GM18870 (cell line): ENCODE data around the gene SNAPC4.

Source experiments
- ATAC-seq: cut with Tn5 transposase; IDR thresholded peaks from one replicate; pipeline ENCODE4 v1.9.1; 2021; ENCODE audit warnings: moderate library complexity; ENCODE audit not compliant: unreplicated experiment

SNAPC4 gene, protein sequence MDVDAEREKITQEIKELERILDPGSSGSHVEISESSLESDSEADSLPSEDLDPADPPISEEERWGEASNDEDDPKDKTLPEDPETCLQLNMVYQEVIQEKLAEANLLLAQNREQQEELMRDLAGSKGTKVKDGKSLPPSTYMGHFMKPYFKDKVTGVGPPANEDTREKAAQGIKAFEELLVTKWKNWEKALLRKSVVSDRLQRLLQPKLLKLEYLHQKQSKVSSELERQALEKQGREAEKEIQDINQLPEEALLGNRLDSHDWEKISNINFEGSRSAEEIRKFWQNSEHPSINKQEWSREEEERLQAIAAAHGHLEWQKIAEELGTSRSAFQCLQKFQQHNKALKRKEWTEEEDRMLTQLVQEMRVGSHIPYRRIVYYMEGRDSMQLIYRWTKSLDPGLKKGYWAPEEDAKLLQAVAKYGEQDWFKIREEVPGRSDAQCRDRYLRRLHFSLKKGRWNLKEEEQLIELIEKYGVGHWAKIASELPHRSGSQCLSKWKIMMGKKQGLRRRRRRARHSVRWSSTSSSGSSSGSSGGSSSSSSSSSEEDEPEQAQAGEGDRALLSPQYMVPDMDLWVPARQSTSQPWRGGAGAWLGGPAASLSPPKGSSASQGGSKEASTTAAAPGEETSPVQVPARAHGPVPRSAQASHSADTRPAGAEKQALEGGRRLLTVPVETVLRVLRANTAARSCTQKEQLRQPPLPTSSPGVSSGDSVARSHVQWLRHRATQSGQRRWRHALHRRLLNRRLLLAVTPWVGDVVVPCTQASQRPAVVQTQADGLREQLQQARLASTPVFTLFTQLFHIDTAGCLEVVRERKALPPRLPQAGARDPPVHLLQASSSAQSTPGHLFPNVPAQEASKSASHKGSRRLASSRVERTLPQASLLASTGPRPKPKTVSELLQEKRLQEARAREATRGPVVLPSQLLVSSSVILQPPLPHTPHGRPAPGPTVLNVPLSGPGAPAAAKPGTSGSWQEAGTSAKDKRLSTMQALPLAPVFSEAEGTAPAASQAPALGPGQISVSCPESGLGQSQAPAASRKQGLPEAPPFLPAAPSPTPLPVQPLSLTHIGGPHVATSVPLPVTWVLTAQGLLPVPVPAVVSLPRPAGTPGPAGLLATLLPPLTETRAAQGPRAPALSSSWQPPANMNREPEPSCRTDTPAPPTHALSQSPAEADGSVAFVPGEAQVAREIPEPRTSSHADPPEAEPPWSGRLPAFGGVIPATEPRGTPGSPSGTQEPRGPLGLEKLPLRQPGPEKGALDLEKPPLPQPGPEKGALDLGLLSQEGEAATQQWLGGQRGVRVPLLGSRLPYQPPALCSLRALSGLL (N-terminal part only)

DNA sequence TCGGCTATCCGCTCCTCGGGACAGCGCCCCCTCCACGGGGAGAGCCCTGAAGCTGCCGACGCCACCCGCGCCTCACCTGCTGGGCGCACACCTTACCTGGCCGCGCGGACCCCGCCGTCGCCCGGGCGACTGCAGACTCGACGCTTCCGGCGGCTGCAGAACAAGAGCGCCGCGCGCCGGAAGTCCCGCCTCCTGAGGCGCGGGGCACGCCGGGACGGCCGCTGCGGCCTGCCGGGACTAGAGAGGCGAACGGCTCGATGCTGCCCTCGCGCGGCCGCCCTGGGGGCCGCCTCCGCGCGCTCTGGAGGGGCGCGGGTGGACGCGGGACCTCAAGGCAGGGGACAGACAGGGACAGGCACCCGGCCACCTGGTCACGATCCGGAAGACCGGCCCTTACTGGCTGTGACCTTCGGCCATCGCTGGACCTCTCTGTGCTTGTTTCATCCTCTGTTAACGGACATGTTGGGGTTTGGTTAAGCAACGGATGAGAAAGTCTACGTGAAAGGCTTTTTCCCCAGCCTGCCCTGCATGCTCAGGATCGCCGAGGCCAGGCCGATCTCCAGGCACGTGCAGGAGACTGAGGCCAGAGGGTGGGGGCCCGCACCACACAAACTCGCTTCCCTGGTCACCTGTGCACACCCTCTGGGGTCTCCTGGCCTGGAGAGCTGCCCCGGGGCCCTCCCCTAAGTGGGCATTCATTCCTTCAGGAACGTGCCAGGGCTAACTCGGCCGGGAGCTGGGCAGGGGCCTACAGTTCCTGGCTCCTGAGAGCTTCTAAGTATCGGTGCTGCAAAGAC, at the start of gene SNAPC4:
SNAPC4 (minus strand) TSS at position 133 of the 797 bp plus-strand sequence. CDS start 1,742 bp downstream, outside the sequence.
- no peak for ATAC-seq

DNA sequence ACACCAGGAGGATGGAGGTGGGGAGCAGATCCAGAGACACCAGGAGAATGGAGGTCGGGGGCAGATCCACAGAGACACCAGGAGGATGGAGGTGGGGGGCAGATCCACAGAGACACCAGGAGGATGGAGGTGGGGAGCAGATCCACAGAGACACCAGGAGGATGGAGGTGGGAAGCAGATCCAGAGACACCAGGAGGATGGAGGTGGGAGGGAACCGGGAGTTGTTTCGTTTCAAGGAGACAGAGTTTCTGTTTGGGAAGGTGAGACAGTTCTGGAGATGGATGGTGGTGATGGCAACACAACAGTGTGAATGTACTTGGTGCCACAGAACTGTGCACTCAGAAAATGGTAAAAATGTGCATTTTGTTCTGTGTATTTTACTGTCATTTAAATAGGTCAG, 48.7 kb upstream of the SNAPC4 start:
- ATAC-seq, result no peak

DNA sequence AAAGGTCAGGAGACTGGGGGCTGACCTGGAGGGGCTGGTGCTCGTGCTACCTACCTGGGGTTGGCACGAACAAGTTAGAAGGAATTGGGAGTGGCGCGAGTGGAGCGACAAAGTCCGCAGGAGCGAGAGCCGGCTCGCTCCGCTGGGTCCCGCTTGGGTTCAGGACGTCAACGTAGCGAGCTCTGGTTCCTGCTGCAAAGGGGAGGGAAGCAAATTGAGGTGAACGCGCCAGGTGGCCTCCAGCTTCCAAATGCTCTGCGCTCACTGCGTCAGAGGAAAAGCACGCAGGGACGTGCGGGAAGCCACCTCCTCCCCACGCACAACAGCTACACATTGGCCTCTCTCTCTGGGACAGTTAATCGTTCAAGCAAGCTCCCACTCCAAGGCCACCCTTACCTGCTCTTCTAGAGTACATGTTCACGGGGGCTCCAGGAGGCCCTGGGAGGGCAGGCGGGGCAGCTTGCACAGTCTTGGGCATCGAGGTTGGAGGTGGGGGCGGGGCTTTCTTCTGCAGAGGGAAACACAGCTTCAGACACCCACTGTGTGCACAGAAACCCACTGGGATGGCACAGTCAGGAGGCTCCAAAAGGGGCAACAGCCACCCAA, 47.3 kb upstream of the SNAPC4 start:
- ATAC-seq, result no peak

DNA sequence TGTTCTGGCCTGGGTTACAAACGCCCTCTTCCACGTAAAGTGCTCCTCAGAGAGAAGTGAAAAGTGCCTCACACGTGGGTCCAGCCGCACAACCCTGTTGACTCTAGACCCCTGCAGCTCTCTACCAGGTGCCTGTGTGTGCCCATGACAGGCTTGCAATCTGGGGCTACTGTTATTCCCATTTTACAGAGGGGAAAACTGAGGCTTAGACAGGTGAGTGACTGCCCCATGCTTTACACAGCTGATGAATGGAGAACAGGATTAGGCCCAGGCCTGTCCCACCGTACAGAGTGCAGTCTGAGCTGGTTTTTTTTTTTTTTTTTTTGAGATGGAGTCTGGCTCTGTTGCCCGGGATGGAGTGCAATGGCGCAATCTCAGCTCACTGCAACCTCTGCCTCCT, 45.8 kb upstream of the SNAPC4 start:
- no peak for ATAC-seq

DNA sequence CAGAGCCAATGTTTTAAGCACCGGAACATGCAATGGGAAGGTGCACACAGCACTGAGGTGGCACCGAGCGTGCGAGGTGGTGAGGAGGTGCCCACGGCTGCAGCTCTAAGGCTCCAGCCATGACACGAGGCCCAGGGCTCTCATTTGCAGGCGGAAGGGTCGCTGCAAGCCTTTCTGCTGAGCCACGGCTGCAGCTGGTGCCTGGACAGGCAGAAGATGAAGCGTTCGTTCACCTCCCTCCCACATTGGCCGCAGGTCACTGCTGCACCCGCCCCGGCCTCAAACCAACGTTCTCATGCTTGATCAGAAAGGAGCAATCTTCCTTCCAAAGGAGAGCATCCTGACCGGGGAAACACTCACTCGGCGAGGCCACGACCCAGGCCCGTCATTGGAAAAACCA, 44.1 kb upstream of the SNAPC4 start:
- no peak for ATAC-seq

DNA sequence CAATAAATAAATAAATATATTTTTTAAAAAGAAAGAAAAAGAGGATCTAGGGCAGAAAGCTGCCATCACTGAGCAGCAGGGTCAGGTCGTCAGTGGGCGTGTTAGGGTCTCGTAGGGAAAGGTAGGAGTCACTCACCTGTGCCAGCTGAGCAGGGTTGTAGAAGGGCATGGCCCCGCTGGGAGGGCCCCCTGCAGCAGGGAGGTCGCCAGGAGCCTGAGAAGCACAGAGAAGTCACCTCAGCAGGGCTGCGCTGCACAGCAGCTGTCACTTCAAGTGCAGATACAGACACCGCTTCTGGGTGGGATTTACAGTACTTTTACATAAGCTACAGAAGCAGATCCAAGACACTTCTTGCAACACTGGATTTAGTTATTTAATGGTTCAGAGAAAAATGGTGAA, 43.7 kb upstream of the SNAPC4 start:
- ATAC-seq, result no peak

DNA sequence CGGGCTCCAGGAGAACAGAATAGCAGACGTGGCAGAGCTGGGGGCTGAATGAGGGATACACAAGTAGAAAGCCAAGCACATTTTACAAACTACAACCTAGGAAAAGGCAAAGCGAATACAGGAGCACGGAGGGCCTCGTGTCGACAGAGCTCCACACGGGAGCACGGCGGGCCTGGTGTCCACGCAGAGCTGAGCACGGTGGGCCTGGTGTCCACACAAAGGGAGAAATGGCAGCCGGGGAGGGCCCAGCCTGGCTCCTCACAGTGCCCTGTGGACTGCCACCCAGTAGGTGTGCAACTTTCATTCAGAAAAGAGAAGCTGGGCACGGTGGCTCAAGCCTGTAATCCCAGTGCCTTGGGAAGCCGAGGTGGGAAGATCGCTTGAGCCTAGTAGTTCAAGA, 43.1 kb upstream of the SNAPC4 start:
- no peak for ATAC-seq

DNA sequence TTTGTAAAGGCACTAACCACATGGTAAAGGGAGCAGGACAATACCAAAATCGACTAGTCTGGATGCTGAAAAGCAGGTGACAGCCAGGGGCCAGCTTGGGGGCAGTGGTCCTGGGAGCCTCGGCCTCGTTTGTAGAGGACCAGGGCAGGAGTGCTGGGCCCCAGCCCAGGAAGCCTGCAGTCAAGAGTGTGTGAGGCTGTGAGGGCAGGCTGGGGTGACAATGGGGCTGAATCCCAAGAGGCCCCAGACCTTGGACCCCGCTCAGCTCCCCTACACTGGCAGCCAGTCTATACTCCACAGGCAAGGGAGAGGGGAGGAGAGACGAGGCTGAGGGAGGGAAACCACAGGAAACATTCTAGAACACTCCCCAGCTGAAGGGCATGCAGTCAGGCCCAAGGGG, 42.3 kb upstream of the SNAPC4 start:
- ATAC-seq, result no peak

DNA sequence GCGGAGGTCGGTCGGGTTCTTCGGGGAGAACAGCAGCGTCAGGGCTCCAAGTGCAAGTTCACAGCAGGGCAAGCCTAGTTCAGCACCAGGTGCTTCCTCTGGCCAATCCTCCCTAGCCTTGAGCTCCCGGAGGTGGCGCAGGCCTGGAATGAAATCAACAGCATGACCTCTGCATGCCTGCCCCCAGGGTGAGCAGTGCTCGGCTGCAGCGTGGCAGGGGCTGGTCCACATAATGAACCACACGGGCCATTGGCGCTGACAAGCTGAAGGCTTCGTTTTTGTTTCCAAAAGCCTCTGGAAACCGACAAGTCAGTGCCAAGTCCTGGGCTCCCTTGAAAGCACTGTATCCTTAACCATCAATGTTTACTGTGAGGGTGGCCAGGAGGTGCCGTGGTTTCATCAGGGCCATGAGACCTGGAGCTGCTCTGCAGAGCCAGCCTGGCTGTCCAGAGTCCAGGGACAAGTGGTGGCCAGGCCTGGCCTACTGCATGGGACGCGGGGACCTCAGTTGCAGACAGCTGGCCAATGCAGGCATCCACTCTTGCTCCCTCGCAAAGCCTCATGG, 41.8 kb upstream of the SNAPC4 start:
- ATAC-seq, result no peak

DNA sequence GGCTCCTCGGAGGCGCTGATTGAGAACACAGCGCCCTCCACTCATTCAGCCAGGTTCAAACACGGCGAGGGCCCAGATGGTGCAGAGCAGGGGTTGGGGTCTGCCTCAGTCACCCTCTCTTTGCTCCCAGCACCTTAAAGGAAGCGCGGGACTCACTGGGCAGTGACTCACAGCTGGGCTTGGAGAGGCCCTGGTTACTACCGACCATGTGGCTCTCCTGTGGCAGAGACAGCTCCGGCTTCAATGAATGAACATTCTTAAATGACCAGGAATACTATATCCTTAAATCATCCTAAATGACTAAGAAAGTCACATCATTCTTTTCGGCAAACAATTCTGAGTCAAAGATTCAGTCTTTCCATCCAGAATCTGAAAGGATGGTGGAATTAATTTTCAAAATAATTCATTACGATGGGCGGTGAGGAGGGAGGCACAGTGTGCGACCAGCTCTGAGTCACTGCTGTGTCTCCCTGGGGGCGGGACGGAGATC, 41.3 kb upstream of the SNAPC4 start:
- no peak for ATAC-seq

DNA sequence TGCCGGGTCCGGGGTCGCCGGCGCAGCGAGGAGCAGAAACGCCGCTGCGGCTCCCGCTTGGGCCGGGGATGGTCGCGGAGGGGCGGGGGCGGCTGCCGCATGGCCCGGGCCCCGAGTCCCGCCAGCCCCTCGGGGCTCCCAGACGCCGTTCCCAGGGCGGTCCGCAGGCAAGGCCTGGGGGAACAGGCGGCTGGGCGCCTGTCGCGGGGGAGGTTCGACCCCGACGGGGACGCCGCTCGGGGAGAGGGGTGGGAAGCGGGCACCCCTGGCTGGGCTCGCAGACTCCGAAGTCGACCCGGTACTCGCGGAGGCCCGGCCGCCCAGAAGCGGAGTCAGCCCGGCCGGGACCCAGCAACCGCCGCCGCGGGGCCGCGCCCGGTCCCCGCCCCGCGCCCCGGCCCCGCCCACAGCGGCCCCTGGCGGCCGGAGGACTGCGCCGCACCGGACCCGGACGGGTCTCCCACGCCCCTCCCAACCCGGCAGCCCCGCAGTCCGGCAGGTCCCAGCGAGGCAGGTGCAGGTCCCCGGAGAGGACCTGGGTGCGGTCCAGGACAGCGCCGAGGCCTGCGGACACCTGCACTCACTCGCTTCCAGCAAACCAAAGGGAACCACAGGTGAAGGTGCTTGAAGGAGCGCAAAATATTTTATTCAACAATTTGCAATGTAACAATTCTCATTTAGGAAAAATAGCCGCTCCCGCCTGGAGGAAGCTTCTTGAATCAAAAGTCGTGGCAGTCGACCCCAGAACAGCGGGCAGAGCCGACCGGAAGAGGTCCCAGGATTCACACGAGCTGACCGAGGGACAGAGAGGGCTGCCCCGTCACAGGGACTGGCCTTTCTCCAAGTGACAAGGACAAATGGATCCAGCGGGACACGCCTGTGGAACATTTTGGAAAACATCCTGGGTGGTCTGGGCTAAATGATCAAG, 39.8 kb upstream of the SNAPC4 start, which contains the start of gene INPP5E:
INPP5E (minus strand) TSS at position 365 of the 928 bp plus-strand sequence. CDS start 426 bp downstream, outside the sequence.
- ATAC-seq, result no peak

DNA sequence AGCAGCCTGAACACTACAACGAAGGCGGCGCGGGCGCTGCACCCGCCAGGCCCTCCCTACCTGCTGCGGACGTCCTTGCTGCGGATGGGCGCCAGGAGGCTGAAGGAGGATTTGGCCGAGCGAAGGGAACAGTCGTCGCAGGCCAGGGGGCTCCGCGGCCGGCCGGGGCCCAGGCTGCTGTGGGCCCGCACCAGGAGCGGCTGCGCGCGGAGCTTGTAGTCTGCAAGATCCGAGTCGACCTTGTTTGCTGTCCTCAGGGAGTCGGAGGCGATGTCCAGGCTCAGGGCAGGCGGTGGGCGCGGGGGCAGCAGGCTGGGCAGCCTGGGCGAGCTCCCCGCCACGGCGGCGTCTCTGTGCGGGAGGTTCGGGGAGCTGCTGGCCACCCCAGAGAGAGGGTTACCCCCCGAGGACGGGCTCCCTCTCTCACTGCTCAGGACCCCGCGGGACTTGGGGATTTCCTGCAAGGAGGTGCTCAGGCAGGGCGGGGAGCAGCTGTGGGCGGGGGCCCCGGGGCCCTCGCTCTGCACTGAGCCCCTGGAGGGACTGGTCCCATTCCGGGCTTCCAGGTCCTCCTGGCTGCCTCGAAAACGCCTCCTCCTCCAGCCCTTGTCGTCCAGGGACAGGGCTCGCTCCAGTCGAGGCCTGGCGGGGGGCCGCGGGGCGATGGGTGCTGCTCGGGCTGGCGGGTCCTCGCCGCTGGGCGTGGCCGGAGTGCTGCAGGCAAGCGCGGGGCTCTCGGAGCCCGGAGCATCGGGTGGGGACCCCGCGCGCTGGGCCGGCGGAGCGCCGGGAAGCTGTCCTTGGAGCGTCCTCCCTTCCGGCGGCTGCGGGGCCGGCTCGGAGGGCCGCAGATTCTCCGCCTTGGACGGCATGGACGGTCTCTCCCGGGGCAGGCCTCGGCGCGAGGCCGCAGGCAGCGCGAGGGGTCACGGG, 38.8 kb upstream of the SNAPC4 start:
- no peak for ATAC-seq

DNA sequence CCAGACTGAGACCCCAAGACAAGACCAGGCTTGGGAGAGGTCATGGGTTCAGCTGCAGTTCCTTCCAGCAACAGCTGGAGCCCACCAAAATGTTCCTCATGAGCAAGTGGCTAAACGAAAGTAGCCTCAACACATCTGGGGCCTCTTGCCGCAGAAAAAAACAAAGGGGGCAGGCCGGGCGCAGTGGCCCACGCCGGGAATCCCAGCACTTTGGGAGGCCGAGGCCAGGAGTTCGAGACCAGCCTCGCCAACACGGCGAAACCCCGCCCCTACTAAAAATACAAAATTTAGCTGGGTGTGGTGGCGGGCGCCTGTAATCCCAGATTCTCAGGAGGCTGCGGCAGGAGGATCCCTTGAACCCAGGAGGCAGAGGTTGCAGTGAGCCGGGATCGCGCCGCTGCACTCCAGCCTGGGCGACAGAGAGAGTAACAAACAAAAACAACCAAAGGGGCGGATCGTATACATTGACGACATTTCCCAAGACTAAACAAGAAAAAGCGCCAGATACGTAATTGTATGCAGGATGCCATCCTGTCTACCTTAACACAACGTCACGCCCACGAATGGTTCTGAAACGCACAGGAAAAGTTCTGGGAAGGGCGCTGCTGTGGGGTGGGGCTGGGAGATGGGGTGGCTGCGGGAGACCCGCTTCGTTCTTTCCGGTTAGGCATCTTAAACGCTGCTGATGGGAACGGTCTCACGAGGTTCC, 38.0 kb upstream of the SNAPC4 start:
- no peak for ATAC-seq

DNA sequence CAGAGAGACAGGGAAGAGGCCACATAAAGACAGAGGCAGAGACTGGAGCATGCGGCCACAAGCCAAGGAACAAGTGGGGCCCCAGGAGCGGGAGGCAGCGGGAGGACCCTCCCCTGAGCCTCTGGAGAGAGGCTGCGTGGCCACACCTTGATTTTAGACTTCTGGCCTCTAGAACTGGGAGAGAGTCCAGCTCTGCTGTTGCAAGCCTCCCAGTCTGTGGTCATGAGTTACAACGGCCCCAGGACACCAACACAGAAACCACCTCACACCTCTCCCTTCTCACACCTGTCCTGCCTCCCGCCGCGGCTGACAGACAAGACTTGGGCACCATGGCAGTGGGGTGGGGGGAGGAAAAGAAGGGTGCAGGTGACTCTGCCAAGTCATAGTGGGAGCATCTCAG, 37.5 kb upstream of the SNAPC4 start:
- no peak for ATAC-seq

DNA sequence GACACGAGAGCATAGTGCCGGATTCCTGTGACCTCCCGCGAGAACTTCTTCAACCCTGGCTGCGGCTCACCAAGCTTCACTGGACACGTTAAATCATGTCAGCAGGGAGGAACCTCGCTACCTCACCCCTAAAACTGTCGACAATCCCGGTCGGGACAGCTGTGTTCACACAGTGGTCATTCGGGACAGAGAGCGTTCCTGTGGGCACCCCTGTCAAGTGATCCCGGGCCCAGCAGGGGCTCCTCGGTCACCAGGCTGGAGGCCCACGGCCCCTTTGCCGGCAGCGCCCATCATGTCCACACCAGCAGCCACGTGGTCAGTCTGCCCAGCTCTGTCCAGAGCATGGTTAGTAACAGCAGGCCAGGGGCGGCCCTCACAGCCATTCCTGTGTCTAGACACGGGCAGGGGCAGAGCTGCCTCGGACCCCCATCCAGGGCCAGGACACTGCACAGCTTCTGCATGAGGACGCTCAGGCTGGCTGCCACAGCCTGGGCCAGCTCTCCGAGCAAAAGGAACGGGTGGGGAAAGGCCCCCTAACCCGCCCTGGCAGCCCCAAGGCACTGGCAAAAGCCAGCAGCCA, 36.2 kb upstream of the SNAPC4 start:
- ATAC-seq, result no peak

DNA sequence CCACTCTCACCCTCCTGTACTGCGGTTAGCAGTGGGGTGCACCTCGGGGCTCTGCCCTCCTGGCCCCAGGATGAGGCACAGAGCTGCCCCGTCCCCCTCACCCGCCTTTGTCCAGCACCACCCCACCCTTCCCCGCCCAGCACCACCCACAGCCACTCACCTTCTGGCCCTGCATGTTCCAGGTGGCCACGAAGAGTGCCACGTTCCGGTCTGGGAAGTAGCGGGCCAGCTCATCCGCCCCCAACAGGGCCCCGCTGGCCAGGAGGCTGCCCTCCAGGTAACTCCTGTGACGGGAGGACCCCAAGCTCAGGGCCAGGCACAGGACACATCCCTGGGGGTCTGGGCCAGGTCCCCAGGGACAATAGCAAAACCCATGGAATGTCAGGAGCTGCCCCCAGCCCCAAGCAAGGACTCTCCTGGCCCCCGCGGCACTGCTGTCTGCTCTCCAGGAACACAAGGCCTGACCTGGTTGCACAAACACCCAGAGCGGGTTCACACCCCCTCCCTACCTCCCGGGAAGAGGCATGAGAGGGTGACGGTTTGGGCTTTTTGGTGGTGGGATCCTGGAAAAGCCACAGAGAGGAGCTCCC, 34.7 kb upstream of the SNAPC4 start:
- ATAC-seq, result no peak
